SU-DHL-6 (cell line): Measurements from ENCODE around the gene MIGA1.

Source experiments
- H2AFZ ChIP-seq: fragments of 200-600 bp; sonication (generic); 2 replicates; pipeline ENCODE4 v1.6.1; 2014; ENCODE audit warnings: low read depth, mild to moderate bottlenecking, moderate library complexity, mixed read lengths, antibody characterized with exemption, low read length; ENCODE audit not compliant: severe bottlenecking
- H3F3A ChIP-seq: fragments of 200-600 bp; shearing (Covaris generic); 2 replicates; pipeline ENCODE4 v1.6.0; 2016; ENCODE audit warnings: antibody characterized with exemption, mild to moderate bottlenecking; ENCODE audit not compliant: insufficient read depth
- H3K27ac ChIP-seq: fragments of 200-600 bp; sonication (generic); 2 replicates; pipeline ENCODE4 v1.5.1; 2016; ENCODE audit warnings: low read depth, mild to moderate bottlenecking, low read length, moderate library complexity, mixed read lengths
- H3K27me3 ChIP-seq: fragments of 200-600 bp; sonication (generic), shearing (Covaris generic); 2 replicates; pipeline ENCODE4 v1.6.0; 2014; ENCODE audit warnings: mild to moderate bottlenecking, low read length
- H3K36me3 ChIP-seq: fragments of 200-600 bp; sonication (generic); 2 replicates; pipeline ENCODE4 v1.6.1; 2014; ENCODE audit warnings: mild to moderate bottlenecking, low read length, mixed read lengths
- H3K4me2 ChIP-seq: fragments of 300-600, 200-600 bp; shearing (Covaris generic), sonication (generic); 2 replicates; pipeline ENCODE4 v1.6.0; 2014; ENCODE audit warnings: low read length, low read depth, mild to moderate bottlenecking; ENCODE audit not compliant: poor library complexity, severe bottlenecking
- H3K4me3 ChIP-seq: fragments of 200-600 bp; sonication (generic); 2 replicates; pipeline ENCODE4 v1.5.1; 2014; ENCODE audit warnings: antibody characterized with exemption, low read length, mild to moderate bottlenecking, mixed read lengths; ENCODE audit not compliant: insufficient read depth, poor library complexity, severe bottlenecking
- H3K79me2 ChIP-seq: fragments of 200-600 bp; sonication (generic); 2 replicates; pipeline ENCODE4 v1.6.1; 2014; ENCODE audit warnings: mild to moderate bottlenecking, low read length, moderate library complexity; ENCODE audit not compliant: insufficient read depth
- H3K9ac ChIP-seq: fragments of 200-600 bp; sonication (generic); 2 replicates; pipeline ENCODE4 v1.7.0; 2014; ENCODE audit warnings: mild to moderate bottlenecking, low read length
- H3K9me2 ChIP-seq: fragments of 200-600 bp; sonication (generic); replicated peaks from 2 replicates; pipeline ENCODE4 v1.6.1; 2014; ENCODE audit warnings: low read length; ENCODE audit not compliant: insufficient read depth
- H3K9me3 ChIP-seq: fragments of 200-600 bp; sonication (generic); 2 replicates; pipeline ENCODE4 v1.6.1; 2014; ENCODE audit warnings: low read length, mixed read lengths; ENCODE audit not compliant: insufficient read depth
- H4K20me1 ChIP-seq: fragments of 200-600 bp; sonication (generic); 2 replicates; pipeline ENCODE4 v1.6.1; 2014; ENCODE audit warnings: low read depth, mild to moderate bottlenecking, antibody characterized with exemption, low read length, moderate library complexity, mixed read lengths
- EZH2phosphoT487 ChIP-seq: fragments of 200-600 bp; sonication (generic), shearing (Covaris generic); conservative IDR thresholded peaks from 2 replicates; pipeline ENCODE4 v1.6.1; 2018; ENCODE audit warnings: mild to moderate bottlenecking, antibody characterized with exemption, low read length, moderate library complexity, mixed read lengths
- TF ChIP-seq, protein P1 (sequence below): fragments of 200-600 bp; sonication (generic); IDR thresholded peaks from one replicate; pipeline ENCODE4 v1.5.1; 2017; ENCODE audit warnings: antibody characterized with exemption, mild to moderate bottlenecking, low read length, moderate library complexity; ENCODE audit not compliant: insufficient read depth, poor library complexity, severe bottlenecking

The MIGA1 gene

GRCh38 chr1:77889671-77890070 is 110.2 kb downstream of the MIGA1 start:
- no peak overlapping the region for H3K9ac ChIP-seq
- no peak overlapping the region for H2AFZ ChIP-seq
- no peak for TF ChIP-seq EZH2phosphoT487
- TF ChIP-seq, protein P1, sequence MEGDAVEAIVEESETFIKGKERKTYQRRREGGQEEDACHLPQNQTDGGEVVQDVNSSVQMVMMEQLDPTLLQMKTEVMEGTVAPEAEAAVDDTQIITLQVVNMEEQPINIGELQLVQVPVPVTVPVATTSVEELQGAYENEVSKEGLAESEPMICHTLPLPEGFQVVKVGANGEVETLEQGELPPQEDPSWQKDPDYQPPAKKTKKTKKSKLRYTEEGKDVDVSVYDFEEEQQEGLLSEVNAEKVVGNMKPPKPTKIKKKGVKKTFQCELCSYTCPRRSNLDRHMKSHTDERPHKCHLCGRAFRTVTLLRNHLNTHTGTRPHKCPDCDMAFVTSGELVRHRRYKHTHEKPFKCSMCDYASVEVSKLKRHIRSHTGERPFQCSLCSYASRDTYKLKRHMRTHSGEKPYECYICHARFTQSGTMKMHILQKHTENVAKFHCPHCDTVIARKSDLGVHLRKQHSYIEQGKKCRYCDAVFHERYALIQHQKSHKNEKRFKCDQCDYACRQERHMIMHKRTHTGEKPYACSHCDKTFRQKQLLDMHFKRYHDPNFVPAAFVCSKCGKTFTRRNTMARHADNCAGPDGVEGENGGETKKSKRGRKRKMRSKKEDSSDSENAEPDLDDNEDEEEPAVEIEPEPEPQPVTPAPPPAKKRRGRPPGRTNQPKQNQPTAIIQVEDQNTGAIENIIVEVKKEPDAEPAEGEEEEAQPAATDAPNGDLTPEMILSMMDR: no peak
- no peaks in the 10 kb centered on the region for H4K20me1 ChIP-seq
- H3K9me3 ChIP-seq: no peaks in the 10 kb centered on the region
- no peaks in the 10 kb centered on the region for H3K9me2 ChIP-seq
- H3K79me2 ChIP-seq: no peaks in the 10 kb centered on the region
- no peaks in the 10 kb centered on the region for H3K36me3 ChIP-seq
- H3K27ac ChIP-seq: no peak overlapping the region
- no peak overlapping the region for H3K4me3 ChIP-seq
- no peaks in the 10 kb centered on the region for H3K27me3 ChIP-seq
- no peak overlapping the region for H3K4me2 ChIP-seq
- H3F3A ChIP-seq: no peaks in the 10 kb centered on the region

- Histone ChIP-seq H4K20me1 (no peaks in the 10 kb centered on the region), H3K4me2 (no peak overlapping the region), H3K4me3 (no peak overlapping the region), H2AFZ (no peak overlapping the region), H3K27ac (no peak overlapping the region), H3K9me3 (no peaks in the 10 kb centered on the region), H3K79me2 (no peaks in the 10 kb centered on the region), H3K9me2 (no peaks in the 10 kb centered on the region), H3K36me3 (no peaks in the 10 kb centered on the region), H3K9ac (no peak overlapping the region), H3K27me3 (no peaks in the 10 kb centered on the region), H3F3A (no peaks in the 10 kb centered on the region)
- TF ChIP-seq EZH2phosphoT487: no peak
- TF ChIP-seq, protein P1: no peak
These were observed 111.8 kb downstream of the MIGA1 start for GRCh38 chr1:77891200-77891599.

DNA sequence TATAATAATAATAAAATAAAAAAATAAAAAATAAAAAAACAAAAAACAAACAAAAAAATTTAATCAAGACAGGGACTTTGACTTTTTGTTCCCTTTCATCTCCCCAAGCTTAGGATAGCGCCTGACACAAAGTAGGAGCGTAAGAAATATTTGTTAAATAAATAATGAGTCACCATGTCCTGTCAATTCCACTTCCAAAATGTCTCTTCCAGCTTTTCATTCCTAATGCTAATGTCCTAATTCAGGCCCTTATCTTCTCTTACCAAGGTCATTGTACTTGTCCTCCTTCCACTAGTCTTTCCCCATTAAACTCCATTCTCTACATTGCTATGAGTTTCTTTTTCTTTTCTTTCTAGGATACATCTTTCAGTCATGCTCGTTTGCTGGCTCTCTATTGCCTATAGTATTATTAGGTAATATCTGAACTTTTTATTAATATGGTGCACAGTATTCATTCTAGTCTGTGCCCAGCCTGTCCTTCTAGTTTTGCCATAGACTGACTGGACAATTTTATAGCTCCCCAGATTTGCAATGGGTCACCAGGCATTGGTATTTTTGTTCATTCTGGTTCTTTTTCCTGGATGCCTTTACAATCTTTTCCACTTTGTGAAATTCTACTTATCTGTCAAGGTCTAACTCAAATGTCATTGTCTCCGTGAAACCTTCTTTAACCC is 120.3 kb downstream of the MIGA1 start:
- Histone ChIP-seq H4K20me1 (no peaks in the 10 kb centered on the region), H3F3A (no peaks in the 10 kb centered on the region), H3K9me3 (no peaks in the 10 kb centered on the region), H3K27ac (no peak overlapping the region), H3K4me3 (no peak overlapping the region), H3K9me2 (no peaks in the 10 kb centered on the region), H3K79me2 (no peaks in the 10 kb centered on the region), H2AFZ (no peak overlapping the region), H3K4me2 (no peak overlapping the region), H3K36me3 (no peaks in the 10 kb centered on the region), H3K27me3 (no peaks in the 10 kb centered on the region), H3K9ac (no peak overlapping the region)
- TF ChIP-seq, protein P1: no peak
- no peak for TF ChIP-seq EZH2phosphoT487
